Astrocyte (in vitro differentiated cells and primary cell): ENCODE results near the gene FUT8. TPM values are rescaled to one million over a fixed set of nuclear protein-coding genes. Genes with fewer than 3 reads are reported as not detected.

ENCODE experiments used
- DNase-seq: peaks from one replicate; pipeline ENCODE4 v3.0.0-alpha.2; 2010; ENCODE audit warnings: low read depth
- FAIRE-seq: peaks from 2 replicates; lab custom pipeline; 2011; peaks lifted over from hg19 to GRCh38; lab: Jason Lieb, UNC
- H2AFZ ChIP-seq: 2 replicates; pipeline ENCODE4 v1.6.0; 2012; ENCODE audit warnings: low read depth, low read length, inconsistent platforms
- H3K27ac ChIP-seq: 2 replicates; pipeline ENCODE4 v1.5.1; 2011; ENCODE audit warnings: low read depth, low read length, inconsistent platforms
- H3K27me3 ChIP-seq: 2 replicates; pipeline ENCODE4 v1.6.0; 2011; ENCODE audit warnings: low read length, inconsistent platforms; ENCODE audit not compliant: insufficient read depth
- H3K36me3 ChIP-seq: 2 replicates; pipeline ENCODE4 v1.5.1; 2011; ENCODE audit warnings: low read length, inconsistent platforms; ENCODE audit not compliant: insufficient read depth
- H3K4me1 ChIP-seq: 2 replicates; pipeline ENCODE4 v1.5.1; 2011; ENCODE audit warnings: low read length, inconsistent platforms; ENCODE audit not compliant: insufficient read depth
- H3K4me2 ChIP-seq: 2 replicates; pipeline ENCODE4 v1.6.0; 2012; ENCODE audit warnings: low read length, inconsistent platforms
- H3K4me3 ChIP-seq: 2 replicates; pipeline ENCODE4 v1.5.1; 2011; ENCODE audit warnings: low read depth, mild to moderate bottlenecking, low read length, inconsistent platforms; ENCODE audit not compliant: insufficient read depth
- H3K79me2 ChIP-seq: 2 replicates; pipeline ENCODE4 v1.6.0; 2012; ENCODE audit warnings: mild to moderate bottlenecking, low read length, inconsistent platforms; ENCODE audit not compliant: insufficient read depth
- H3K9ac ChIP-seq: 2 replicates; pipeline ENCODE4 v1.6.0; 2012; ENCODE audit warnings: mild to moderate bottlenecking, low read length, inconsistent platforms
- H3K9me3 ChIP-seq: 2 replicates; pipeline ENCODE4 v1.5.1; 2012; ENCODE audit warnings: low read depth, mild to moderate bottlenecking, low read length, inconsistent platforms; ENCODE audit not compliant: insufficient read depth
- H4K20me1 ChIP-seq: 2 replicates; pipeline ENCODE4 v1.6.0; 2012; ENCODE audit warnings: low read length, inconsistent platforms; ENCODE audit not compliant: insufficient read depth
- H3K27ac Mint-ChIP-seq: one replicate; pipeline ENCODE4 v1.8.0; 2021; ENCODE audit warnings: mild to moderate bottlenecking, mixed read lengths; ENCODE audit not compliant: unreplicated experiment
- H3K27me3 Mint-ChIP-seq: one replicate; pipeline ENCODE4 v1.8.0; 2021; ENCODE audit warnings: low read depth, mixed read lengths; ENCODE audit not compliant: unreplicated experiment
- H3K36me3 Mint-ChIP-seq: one replicate; pipeline ENCODE4 v1.8.0; 2021; ENCODE audit warnings: low read depth, mixed read lengths; ENCODE audit not compliant: unreplicated experiment
- H3K4me1 Mint-ChIP-seq: one replicate; pipeline ENCODE4 v1.8.0; 2021; ENCODE audit warnings: low read depth, mixed read lengths; ENCODE audit not compliant: unreplicated experiment
- H3K4me3 Mint-ChIP-seq: one replicate; pipeline ENCODE4 v1.8.0; 2021; ENCODE audit warnings: mild to moderate bottlenecking, moderate library complexity, mixed read lengths; ENCODE audit not compliant: unreplicated experiment
- H3K9me3 Mint-ChIP-seq: one replicate; pipeline ENCODE4 v1.8.0; 2021; ENCODE audit warnings: mild to moderate bottlenecking, mixed read lengths; ENCODE audit not compliant: unreplicated experiment
- EZH2 ChIP-seq: IDR thresholded peaks from 2 replicates; pipeline ENCODE4 v1.6.1; 2012; ENCODE audit warnings: mild to moderate bottlenecking, low read length, inconsistent platforms; ENCODE audit not compliant: insufficient read depth
- total RNA-seq: library from RNA; stranded (reverse); gene quantifications from 2 replicates; pipeline ENCODE4 v1.2.1, GENCODE V29; 2021
- TF ChIP-seq, protein P1 (sequence below): IDR thresholded peaks from 2 replicates; pipeline ENCODE4 v1.5.1; 2011; ENCODE audit warnings: low read depth, mild to moderate bottlenecking, inconsistent platforms, low read length, moderate library complexity; ENCODE audit not compliant: insufficient read depth

The FUT8 gene
- total RNA-seq, 1 donor from 2014 or later, result 52.7 TPM

DNA sequence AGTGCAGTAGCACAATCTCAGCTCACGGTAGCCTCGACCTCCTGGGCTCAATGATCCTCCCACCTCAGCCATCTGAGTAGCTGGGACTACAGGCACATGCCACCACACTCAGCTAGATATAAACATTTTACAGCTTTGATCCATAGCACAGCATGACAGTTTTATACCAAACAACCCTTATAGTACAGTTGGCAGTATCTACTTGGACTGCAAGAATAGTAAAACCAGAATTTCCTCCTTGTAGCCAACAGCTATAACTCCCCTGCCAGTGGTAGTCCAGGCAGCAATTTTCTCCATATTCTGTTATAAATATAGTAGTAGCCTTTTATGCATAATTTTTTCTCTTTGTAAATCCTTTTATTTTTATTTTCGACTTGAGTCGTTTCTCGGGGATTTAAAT, 317.0 kb downstream of the FUT8 start:
- H3K4me1 Mint-ChIP-seq, result no peaks in the 10 kb centered on the region
- Histone ChIP-seq H3K9ac (no peak overlapping the region), H3K27ac (no peak overlapping the region), H3K4me1 (no peaks in the 10 kb centered on the region), H2AFZ (no peak overlapping the region), H3K4me3 (no peak overlapping the region), H3K4me2 (no peak overlapping the region), H3K36me3 (peaks cover 18% of the 10 kb centered on the region), H3K79me2 (no peaks in the 10 kb centered on the region), H4K20me1 (no peaks in the 10 kb centered on the region), H3K9me3 (no peaks in the 10 kb centered on the region), H3K27me3 (no peaks in the 10 kb centered on the region)
- H3K27me3 Mint-ChIP-seq, result no peaks in the 10 kb centered on the region
- peaks cover 14% of the 10 kb centered on the region for H3K9me3 Mint-ChIP-seq
- no peak for FAIRE-seq
- TF ChIP-seq EZH2, result no peak
- TF ChIP-seq, protein P1, sequence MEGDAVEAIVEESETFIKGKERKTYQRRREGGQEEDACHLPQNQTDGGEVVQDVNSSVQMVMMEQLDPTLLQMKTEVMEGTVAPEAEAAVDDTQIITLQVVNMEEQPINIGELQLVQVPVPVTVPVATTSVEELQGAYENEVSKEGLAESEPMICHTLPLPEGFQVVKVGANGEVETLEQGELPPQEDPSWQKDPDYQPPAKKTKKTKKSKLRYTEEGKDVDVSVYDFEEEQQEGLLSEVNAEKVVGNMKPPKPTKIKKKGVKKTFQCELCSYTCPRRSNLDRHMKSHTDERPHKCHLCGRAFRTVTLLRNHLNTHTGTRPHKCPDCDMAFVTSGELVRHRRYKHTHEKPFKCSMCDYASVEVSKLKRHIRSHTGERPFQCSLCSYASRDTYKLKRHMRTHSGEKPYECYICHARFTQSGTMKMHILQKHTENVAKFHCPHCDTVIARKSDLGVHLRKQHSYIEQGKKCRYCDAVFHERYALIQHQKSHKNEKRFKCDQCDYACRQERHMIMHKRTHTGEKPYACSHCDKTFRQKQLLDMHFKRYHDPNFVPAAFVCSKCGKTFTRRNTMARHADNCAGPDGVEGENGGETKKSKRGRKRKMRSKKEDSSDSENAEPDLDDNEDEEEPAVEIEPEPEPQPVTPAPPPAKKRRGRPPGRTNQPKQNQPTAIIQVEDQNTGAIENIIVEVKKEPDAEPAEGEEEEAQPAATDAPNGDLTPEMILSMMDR, result no peak
- H3K4me3 Mint-ChIP-seq, result no peak overlapping the region
- H3K36me3 Mint-ChIP-seq, result peaks cover 22% of the 10 kb centered on the region
- no peak overlapping the region for H3K27ac Mint-ChIP-seq
- no peak for DNase-seq

DNA sequence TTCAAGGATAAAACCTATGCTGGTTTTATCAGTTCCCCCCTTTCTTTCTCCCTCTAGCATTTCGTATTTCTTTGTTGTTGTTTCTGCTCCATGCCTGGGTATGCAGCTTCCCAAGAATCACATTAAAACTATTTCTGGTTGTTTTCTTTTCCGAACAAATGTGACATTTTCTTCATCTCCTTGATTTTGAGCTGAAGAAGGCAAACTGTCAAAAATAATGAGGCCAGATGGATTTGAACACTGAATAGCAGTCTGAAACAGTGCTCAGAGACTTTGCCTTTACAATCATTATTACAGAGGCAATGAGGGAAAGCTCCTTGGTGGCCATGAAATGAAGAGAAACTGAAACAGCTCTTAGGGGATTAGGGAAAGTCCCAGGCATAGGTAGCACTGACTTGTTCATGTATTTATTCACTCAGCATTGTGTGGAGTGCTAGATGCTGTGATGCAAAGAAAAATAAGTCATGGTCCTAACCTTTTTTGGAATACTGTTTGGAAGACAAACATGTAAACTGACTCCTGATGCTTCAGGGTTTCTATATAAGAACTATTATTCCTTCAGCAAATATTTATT, 319.5 kb downstream of the FUT8 start:
- no peak for FAIRE-seq
- Mint-ChIP-seq H3K36me3 (peaks cover 18% of the 10 kb centered on the region), H3K27ac (no peak overlapping the region)

DNA sequence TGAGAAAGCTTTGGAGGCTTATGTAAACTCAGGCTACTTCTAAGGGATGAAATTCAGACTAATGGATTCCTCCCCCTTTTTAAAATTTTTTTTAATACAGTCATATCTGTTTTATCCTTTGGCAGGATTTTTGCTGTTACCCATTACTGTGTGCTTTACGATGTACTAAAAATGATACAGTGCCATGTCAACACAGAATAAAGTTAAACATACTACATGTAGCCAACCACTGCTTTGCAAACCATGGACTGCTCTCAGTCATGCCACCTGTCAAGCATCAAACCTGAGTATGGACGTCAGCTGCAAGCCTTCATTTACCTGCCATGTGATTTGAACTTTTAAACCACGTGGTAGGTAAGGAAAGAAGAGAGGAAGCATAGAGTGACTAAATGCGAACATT, 325.8 kb downstream of the FUT8 start:
- Histone ChIP-seq H3K9ac (no peak overlapping the region), H4K20me1 (no peaks in the 10 kb centered on the region), H3K4me1 (no peaks in the 10 kb centered on the region), H3K9me3 (no peaks in the 10 kb centered on the region), H3K27me3 (no peaks in the 10 kb centered on the region), H3K4me3 (no peak overlapping the region), H3K4me2 (no peak overlapping the region), H2AFZ (no peak overlapping the region), H3K36me3 (peaks cover 17% of the 10 kb centered on the region), H3K27ac (no peak overlapping the region), H3K79me2 (no peaks in the 10 kb centered on the region)
- FAIRE-seq, result no peak
- Mint-ChIP-seq H3K4me1 (no peaks in the 10 kb centered on the region), H3K27ac (no peak overlapping the region), H3K9me3 (no peaks in the 10 kb centered on the region), H3K4me3 (no peak overlapping the region), H3K36me3 (peaks cover 4% of the 10 kb centered on the region), H3K27me3 (no peaks in the 10 kb centered on the region)
- no peak for DNase-seq
- no peak for TF ChIP-seq EZH2
- TF ChIP-seq, protein P1, result no peak

More for the DNA sequence above, 319.5 kb downstream of the FUT8 start:
- Histone ChIP-seq H2AFZ (no peak overlapping the region), H3K9me3 (no peaks in the 10 kb centered on the region), H3K4me1 (no peaks in the 10 kb centered on the region), H3K27me3 (no peaks in the 10 kb centered on the region), H3K4me2 (no peak overlapping the region), H3K27ac (no peak overlapping the region), H3K79me2 (no peaks in the 10 kb centered on the region), H3K9ac (no peak overlapping the region), H3K4me3 (no peak overlapping the region), H4K20me1 (no peaks in the 10 kb centered on the region), H3K36me3 (peaks cover 11% of the 10 kb centered on the region)
- Mint-ChIP-seq H3K4me3 (no peak overlapping the region), H3K27me3 (no peaks in the 10 kb centered on the region), H3K9me3 (peaks cover 9% of the 10 kb centered on the region), H3K4me1 (no peaks in the 10 kb centered on the region)
- no peak for DNase-seq
- TF ChIP-seq, protein P1, result no peak
- TF ChIP-seq EZH2, result no peak
